Karpas-422 (cell line): Measurements from ENCODE around the gene CHST8. TPM values are rescaled to one million over a fixed set of nuclear protein-coding genes. Genes with fewer than 3 reads are reported as not detected.

Experiments
- DNase-seq: peaks from one replicate; pipeline ENCODE4 v3.0.0-alpha.2; 2015
- H2AFZ ChIP-seq: fragments of 200-600 bp; sonication (generic); 2 replicates; pipeline ENCODE4 v1.6.1; 2014; ENCODE audit warnings: antibody characterized with exemption, low read length, mixed read lengths
- H3K27ac ChIP-seq: fragments of 200-600 bp; sonication (generic); 2 replicates; pipeline ENCODE4 v1.5.1; 2014; ENCODE audit warnings: mild to moderate bottlenecking, low read length, moderate library complexity
- H3K27me3 ChIP-seq: fragments of 200-600 bp; sonication (generic); 2 replicates; pipeline ENCODE4 v1.6.1; 2014; ENCODE audit warnings: low read length, mixed read lengths
- H3K36me3 ChIP-seq: fragments of 200-600 bp; sonication (generic); 2 replicates; pipeline ENCODE4 v1.6.1; 2014; ENCODE audit warnings: low read length, mixed read lengths; ENCODE audit not compliant: insufficient read depth
- H3K4me1 ChIP-seq: fragments of 200-600 bp; sonication (generic); 2 replicates; pipeline ENCODE4 v1.6.1; 2014; ENCODE audit warnings: mild to moderate bottlenecking, low read length, mixed read lengths
- H3K4me2 ChIP-seq: fragments of 200-600 bp; sonication (generic); 2 replicates; pipeline ENCODE4 v1.6.1; 2014; ENCODE audit warnings: low read length, low read depth, mild to moderate bottlenecking; ENCODE audit not compliant: poor library complexity, severe bottlenecking
- H3K4me3 ChIP-seq: fragments of 200-600 bp; sonication (generic); 2 replicates; pipeline ENCODE4 v1.5.1; 2014; ENCODE audit warnings: mild to moderate bottlenecking, antibody characterized with exemption, low read length, mixed read lengths
- H3K79me2 ChIP-seq: fragments of 200-600 bp; sonication (generic); 2 replicates; pipeline ENCODE4 v1.6.1; 2014; ENCODE audit warnings: mild to moderate bottlenecking, low read length, mixed read lengths
- H3K9ac ChIP-seq: fragments of 200-600 bp; sonication (generic); 2 replicates; pipeline ENCODE4 v1.6.0; 2014; ENCODE audit warnings: low read length
- H3K9me2 ChIP-seq: fragments of 200-600 bp; sonication (generic), shearing (Covaris generic); replicated peaks from 2 replicates; pipeline ENCODE4 v1.6.0; 2014; ENCODE audit warnings: mild to moderate bottlenecking, low read length, moderate library complexity; ENCODE audit not compliant: insufficient read depth
- H3K9me3 ChIP-seq: fragments of 300-700, 200-600 bp; sonication (generic); 2 replicates; pipeline ENCODE4 v1.6.1; 2014; ENCODE audit warnings: low read length, mixed read lengths
- H4K20me1 ChIP-seq: fragments of 200-600 bp; sonication (generic); 2 replicates; pipeline ENCODE4 v1.6.1; 2014; ENCODE audit warnings: mild to moderate bottlenecking, antibody characterized with exemption, low read length, low read depth; ENCODE audit not compliant: insufficient read depth
- total RNA-seq: library from RNA; depleted of rRNA; stranded (reverse); fragments of >200 nt; shearing (Covaris generic); gene quantifications from 2 replicates; pipeline ENCODE4 v1.2.3, GENCODE V29; 2014; ENCODE audit warnings: low replicate concordance

CHST8 gene
- total RNA-seq, 1 experiment from 2014 or later: not detected

GRCh38 chr19:33749016-33749415 is 127.3 kb downstream of the CHST8 start:
- Histone ChIP-seq H3K27ac (no peak overlapping the region), H3K9me3 (no peaks in the 10 kb centered on the region), H3K36me3 (no peaks in the 10 kb centered on the region), H3K4me1 (no peaks in the 10 kb centered on the region), H4K20me1 (no peaks in the 10 kb centered on the region), H3K9ac (no peak overlapping the region), H3K9me2 (no peaks in the 10 kb centered on the region), H3K79me2 (no peaks in the 10 kb centered on the region), H3K27me3 (no peaks in the 10 kb centered on the region), H3K4me3 (no peak overlapping the region), H2AFZ (no peak overlapping the region), H3K4me2 (no peak overlapping the region)
- no peak for DNase-seq

- Histone ChIP-seq H3K9me2 (no peaks in the 10 kb centered on the region), H3K4me1 (no peaks in the 10 kb centered on the region), H3K4me2 (no peak overlapping the region), H4K20me1 (no peaks in the 10 kb centered on the region), H3K4me3 (no peak overlapping the region), H3K79me2 (no peaks in the 10 kb centered on the region), H2AFZ (no peak overlapping the region), H3K27ac (no peak overlapping the region), H3K9ac (no peak overlapping the region), H3K36me3 (no peaks in the 10 kb centered on the region), H3K9me3 (no peaks in the 10 kb centered on the region), H3K27me3 (no peaks in the 10 kb centered on the region)
- no peak for DNase-seq
These were observed 127.9 kb downstream of the CHST8 start for GRCh38 chr19:33749619-33750175.

GRCh38 chr19:33750587-33751435 is 129.1 kb downstream of the CHST8 start:
- Histone ChIP-seq H3K27me3 (no peaks in the 10 kb centered on the region), H3K36me3 (no peaks in the 10 kb centered on the region), H3K9me3 (no peaks in the 10 kb centered on the region), H3K9me2 (no peaks in the 10 kb centered on the region), H4K20me1 (no peaks in the 10 kb centered on the region), H3K9ac (no peak overlapping the region), H3K4me1 (no peaks in the 10 kb centered on the region), H3K27ac (no peak overlapping the region), H3K79me2 (no peaks in the 10 kb centered on the region), H3K4me2 (no peak overlapping the region), H3K4me3 (no peak overlapping the region), H2AFZ (no peak overlapping the region)
- DNase-seq: no peak

- H3K27ac ChIP-seq: no peak overlapping the region
- no peaks in the 10 kb centered on the region for H3K4me1 ChIP-seq
- H3K9me2 ChIP-seq: no peaks in the 10 kb centered on the region
- no peaks in the 10 kb centered on the region for H3K27me3 ChIP-seq
- H3K79me2 ChIP-seq: no peaks in the 10 kb centered on the region
- H3K9me3 ChIP-seq: no peaks in the 10 kb centered on the region
- no peak overlapping the region for H3K4me3 ChIP-seq
- H2AFZ ChIP-seq: no peak overlapping the region
- no peak overlapping the region for H3K9ac ChIP-seq
- no peaks in the 10 kb centered on the region for H4K20me1 ChIP-seq
- DNase-seq: no peak
- no peaks in the 10 kb centered on the region for H3K36me3 ChIP-seq
- H3K4me2 ChIP-seq: no peak overlapping the region
These were observed 129.7 kb downstream of the CHST8 start for GRCh38 chr19:33751436-33751770.

GRCh38 chr19:33752018-33752800 is 130.5 kb downstream of the CHST8 start:
- H3K27me3 ChIP-seq: no peaks in the 10 kb centered on the region
- H3K27ac ChIP-seq: no peak overlapping the region
- no peaks in the 10 kb centered on the region for H3K4me1 ChIP-seq
- no peaks in the 10 kb centered on the region for H3K36me3 ChIP-seq
- H3K4me3 ChIP-seq: no peak overlapping the region
- H4K20me1 ChIP-seq: no peaks in the 10 kb centered on the region
- no peak for DNase-seq
- no peak overlapping the region for H3K9ac ChIP-seq
- no peak overlapping the region for H2AFZ ChIP-seq
- no peak overlapping the region for H3K4me2 ChIP-seq
- no peaks in the 10 kb centered on the region for H3K9me2 ChIP-seq
- H3K79me2 ChIP-seq: no peaks in the 10 kb centered on the region
- H3K9me3 ChIP-seq: no peaks in the 10 kb centered on the region

DNA sequence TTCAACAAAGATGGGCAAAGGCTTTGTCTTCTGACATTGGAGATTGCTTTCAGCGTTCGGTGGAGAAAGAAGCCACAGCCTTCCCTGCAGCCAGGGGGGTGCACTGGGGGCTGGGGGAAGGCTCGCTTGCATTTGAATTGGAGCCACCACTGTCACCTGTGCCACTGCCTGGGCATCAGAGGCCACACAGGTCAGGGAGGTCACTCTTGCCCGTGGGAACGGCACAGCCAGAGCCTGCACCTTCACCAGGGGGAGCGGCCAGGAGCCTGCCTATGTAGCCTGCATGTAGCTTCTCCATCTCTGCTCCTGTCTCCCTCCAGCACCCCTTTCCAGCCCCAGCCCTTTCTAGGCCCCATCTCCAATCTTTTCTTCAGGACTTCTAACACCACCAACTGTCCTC is 131.2 kb downstream of the CHST8 start:
- no peak overlapping the region for H3K4me2 ChIP-seq
- H3K79me2 ChIP-seq: no peaks in the 10 kb centered on the region
- no peaks in the 10 kb centered on the region for H4K20me1 ChIP-seq
- no peaks in the 10 kb centered on the region for H3K9me2 ChIP-seq
- DNase-seq: no peak
- H3K4me3 ChIP-seq: no peak overlapping the region
- no peaks in the 10 kb centered on the region for H3K27me3 ChIP-seq
- H3K9me3 ChIP-seq: no peaks in the 10 kb centered on the region
- no peak overlapping the region for H2AFZ ChIP-seq
- no peaks in the 10 kb centered on the region for H3K36me3 ChIP-seq
- H3K27ac ChIP-seq: no peak overlapping the region
- H3K4me1 ChIP-seq: no peaks in the 10 kb centered on the region
- H3K9ac ChIP-seq: no peak overlapping the region

DNA sequence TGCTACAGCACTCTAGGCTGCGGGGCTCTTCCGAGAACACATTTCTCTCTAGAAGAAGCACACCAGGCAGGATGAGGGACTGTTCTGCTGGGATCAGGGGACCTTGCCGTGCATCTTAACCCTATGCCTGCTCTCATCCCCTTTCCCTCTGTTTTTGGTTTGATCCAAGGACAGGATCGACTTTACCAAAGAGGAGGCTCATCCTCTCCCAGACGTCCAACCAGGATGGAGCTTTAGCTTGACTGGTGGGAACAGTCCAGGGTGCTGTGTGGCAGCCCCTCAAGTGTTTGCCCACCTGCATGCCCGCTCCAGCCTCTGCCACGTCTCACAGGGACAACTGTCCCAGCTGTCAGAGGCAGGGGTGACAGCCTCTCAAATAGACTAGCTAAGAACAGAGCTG is 132.6 kb downstream of the CHST8 start:
- no peak for DNase-seq
- H3K4me1 ChIP-seq: no peaks in the 10 kb centered on the region
- no peaks in the 10 kb centered on the region for H3K79me2 ChIP-seq
- no peaks in the 10 kb centered on the region for H3K27me3 ChIP-seq
- no peak overlapping the region for H3K27ac ChIP-seq
- H3K9me3 ChIP-seq: no peaks in the 10 kb centered on the region
- no peak overlapping the region for H3K4me3 ChIP-seq
- no peak overlapping the region for H3K4me2 ChIP-seq
- no peak overlapping the region for H2AFZ ChIP-seq
- no peaks in the 10 kb centered on the region for H4K20me1 ChIP-seq
- H3K36me3 ChIP-seq: no peaks in the 10 kb centered on the region
- no peaks in the 10 kb centered on the region for H3K9me2 ChIP-seq
- no peak overlapping the region for H3K9ac ChIP-seq
